HG02870 (cell line): ENCODE results near the gene SEMA6D.

ENCODE experiments used
- ATAC-seq: cut with Tn5 transposase; IDR thresholded peaks from one replicate; pipeline ENCODE4 v1.9.1; 2021; ENCODE audit warnings: mild to moderate bottlenecking, moderate library complexity; ENCODE audit not compliant: unreplicated experiment

Gene SEMA6D

DNA sequence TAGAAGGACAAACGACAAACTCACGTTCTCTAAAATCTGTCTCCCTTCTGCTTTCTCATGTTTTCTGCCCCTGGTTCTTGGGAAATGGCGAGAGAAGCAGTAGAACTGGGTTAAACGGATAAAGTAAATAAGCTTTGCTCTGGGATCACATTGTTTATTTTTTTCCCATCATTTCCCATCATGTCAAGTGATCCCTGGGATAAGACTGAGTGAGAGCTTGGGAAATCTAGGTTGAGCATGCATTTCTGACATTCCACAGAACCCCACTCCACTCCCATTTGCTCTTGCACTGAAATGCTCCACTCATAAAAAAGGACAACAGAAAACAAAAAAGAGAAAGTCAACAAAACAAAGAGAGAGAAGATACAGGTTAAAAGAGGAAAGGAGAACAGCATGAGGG is 69.1 kb downstream of the SEMA6D start:
- no peak for ATAC-seq

DNA sequence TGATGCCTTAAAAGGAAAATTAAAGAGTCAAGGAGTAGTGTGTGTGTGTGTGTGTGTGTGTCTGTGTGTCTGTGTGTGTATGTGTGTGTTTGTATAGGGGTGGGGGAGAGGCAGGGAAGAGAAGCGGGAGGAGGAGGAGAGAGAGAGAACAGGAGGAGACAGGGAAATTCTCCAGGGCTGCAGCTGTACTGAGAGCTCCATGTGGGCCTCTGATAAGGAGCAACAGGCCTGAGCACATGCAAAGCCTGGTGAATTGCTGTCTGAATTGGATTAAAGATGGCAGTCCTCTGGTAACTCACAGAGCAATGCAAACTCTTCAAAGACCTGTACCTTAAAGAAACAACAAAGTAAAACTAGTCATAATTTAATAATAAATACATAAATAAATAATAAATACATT is 70.6 kb downstream of the SEMA6D start:
- ATAC-seq: no peak

DNA sequence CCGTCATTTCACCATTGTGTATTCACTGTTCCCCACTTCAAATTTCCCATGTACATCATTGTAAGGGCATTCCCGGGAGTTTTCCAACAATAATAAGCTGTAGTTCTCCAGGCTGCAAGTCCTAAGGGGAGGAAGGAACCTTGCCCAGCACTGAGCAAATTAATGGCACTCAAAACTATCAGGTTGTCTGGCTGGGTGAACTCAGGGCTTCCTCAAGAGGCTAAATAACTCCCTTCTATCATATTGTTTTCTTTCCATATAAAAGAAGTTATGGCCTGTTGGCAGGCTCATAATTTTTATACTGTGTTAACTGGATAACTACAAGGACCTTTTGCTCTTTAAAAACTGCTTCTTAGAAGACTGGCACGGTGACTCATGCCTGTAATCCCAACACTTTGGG is 71.4 kb downstream of the SEMA6D start:
- ATAC-seq: no peak

DNA sequence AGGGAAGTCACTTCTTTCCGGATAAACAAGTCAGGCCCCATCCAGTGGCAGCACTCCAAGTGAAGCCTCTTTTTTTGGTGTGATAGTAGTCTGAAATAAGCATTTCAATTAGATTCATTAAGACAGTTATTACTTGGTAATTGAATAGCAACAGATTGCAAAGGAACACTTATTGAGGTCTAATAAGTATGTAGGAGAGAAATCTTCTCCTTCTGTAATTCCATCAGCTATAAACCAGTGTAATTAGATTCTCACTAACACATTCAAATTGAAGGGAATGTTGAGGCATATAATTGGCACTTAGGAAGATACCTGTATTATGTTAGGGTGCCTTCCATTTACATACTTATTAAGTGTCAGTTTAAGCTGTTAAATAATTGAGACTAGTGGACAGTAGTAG is 73.9 kb downstream of the SEMA6D start:
- ATAC-seq: no peak

DNA sequence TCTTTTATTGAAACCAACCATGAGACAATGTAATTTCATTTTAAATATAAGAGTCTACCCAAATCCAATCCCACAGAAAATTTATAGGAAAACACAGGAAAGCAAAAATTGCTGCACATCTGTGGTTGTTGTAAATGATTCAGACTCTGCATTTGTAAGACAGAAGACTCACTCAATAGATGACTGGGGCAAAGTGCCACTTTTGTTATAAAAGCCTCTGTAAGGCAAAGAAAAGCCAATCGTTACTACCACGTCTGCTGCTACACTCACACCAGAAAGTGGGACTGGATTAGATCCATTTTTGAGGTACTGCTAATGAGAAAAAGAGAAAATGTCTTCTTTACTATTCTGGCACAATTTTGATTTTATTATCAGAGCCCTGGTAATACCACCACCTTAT is 74.9 kb downstream of the SEMA6D start:
- no peak for ATAC-seq

DNA sequence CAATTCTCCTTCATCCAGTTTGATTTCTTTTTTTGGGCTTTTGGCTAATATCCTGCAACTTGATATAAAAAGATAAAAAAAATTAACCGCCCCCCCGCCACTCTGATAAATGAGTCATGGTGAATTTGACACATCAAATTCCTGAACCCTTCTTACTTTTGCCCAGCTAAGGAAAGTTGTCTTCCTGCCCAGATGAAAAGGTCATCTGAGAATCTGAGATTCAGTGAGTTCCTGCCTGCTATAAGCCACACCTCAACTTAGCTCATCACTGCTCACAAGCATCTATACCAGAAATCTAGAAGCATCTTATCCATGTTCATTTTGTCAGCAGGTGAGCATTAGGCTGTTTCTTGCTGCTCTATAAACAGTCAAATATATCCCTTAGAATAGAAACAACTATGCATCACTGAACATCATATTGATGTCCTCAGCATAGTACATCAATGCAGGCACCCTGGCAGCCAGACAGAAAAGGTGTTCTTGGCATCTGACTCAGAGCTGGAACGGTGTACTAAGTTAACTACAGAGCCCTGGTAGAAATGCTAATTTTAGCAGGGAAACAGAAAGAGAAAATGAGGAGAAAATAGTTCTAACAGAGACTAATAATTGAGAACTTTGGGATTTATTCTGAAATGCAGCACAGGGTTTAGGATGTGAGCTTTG is 77.1 kb downstream of the SEMA6D start:
- ATAC-seq: no peak

DNA sequence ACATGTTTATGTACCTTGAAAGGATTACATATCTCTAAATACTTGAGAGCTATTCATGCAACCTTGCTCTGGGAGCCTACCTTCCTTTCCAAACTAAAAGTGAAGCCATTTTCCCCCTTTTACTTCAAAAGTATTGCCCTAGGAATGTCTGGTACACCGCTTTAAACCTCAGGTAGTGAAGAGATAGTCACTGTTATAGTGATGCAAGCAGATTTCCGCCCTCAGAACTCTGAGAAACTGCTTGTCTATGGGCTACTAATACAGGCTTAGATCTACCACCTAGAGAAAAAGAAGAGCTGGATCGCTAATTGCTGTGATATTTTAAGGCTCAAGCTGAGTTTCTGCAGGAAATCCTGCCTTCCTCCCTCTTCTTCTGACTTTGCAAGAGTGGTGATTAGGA is 78.6 kb downstream of the SEMA6D start:
- ATAC-seq: no peak

DNA sequence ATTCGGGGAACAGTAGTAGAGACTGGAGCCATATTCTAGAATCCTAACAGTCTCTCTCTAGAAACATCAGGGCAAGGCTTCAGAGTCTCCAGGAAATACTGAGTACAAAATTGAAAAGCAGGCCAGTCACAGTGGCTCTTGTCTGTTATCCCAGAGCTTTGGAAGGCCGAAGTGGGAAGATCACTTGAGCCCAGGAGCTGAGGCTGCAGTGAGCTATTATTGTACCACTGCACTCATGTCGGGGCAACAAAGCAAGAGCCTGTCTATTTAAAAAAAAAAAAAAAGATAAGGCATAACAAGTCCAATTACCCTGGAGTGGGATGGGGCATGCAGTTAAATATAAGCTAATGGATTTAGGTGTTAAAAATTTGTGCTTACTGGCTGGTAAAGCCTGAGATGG is 79.0 kb downstream of the SEMA6D start:
- ATAC-seq: no peak

DNA sequence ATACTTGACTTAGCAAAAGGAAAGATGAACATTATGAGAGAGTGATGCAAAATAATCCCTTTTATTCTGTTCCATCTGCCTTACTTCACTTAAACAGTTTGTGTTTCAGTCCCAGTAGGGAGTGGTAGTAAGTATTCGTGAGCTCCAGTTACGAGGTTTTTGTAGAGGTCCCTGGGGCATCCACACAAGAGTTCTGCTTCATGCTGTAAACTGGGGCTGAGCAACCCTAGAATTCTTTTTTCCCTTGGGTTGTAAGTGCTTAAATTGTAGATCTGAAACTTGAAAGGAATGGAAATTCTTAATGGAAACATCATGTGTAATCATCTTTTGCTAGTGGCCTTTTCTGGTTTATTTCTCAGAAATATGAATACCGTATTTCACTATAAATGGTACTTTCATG is 79.5 kb downstream of the SEMA6D start:
- no peak for ATAC-seq

DNA sequence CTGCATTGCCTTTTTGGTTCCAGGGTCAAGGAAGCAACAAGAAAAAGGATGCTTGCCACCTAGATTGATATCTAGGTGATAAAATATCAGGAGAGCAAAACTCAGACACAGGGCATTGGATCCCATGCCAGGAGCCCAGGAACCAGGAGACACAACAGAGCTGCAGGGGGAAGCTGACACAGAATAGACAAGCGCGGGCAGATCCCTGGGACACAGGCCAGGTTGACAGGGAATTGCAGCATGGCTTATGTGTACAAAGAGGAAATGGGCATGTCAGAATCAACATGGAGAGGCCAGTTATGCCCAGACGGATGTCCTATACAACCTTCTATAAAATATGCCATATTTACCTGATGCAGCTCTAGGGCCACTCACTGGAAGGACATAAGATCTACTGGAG is 84.2 kb downstream of the SEMA6D start:
- no peak for ATAC-seq

DNA sequence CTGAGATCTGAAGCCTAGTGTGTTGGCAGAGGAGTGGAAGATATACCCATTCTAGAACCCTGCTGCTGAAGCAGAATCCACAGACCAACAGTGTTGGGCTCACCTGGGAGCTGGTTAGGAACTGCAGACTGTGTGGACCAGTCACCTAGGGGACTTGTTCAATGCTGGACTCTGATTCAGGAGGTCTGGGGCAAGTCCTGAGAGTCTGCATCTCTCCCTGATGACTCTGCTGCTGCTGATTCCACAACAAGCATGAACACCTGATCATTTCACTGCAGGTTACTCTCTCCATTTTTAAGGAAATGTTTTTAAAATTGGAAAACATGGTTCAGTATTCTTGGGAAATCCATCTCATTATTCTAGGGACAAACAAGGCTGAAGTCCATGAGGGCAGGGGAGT is 84.9 kb downstream of the SEMA6D start:
- ATAC-seq: no peak

DNA sequence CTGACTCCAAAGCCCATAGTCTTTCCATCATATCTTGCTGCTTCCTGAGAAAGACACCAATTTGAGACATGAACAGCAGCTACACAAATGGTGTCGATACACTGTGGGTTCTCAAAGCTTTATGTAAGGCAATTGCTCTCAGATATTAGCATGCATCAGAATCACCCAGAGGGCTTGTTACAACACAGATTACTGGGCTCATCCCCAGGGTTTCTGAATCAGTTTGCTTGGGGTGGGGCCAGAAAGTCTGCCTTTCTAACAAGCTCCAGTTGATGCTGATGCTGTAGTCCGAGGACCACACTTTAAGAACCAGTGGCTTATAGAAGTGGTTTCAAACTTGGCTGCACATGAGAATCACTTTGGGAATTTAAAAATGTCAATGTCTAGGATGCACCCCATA is 86.5 kb downstream of the SEMA6D start:
- no peak for ATAC-seq

DNA sequence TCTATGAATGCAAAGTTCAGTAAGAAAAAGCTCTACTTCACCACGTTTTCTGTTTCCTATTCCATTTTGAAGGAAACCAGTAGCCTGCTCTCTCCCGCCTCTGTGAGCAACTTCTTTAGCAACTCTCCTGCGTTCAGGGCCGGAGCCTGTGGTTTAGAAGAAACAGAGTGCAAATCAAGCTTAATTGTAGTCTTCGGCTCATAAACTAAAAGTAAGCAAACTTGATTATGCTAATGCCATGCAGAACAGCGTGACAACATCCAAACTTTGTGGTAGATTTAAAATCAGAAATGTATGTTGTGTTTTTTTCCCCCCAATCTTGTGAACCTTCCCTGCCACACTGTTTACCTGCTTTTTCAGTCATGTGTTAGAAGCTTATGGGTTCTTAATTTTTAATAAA is 87.4 kb downstream of the SEMA6D start:
- ATAC-seq: no peak

DNA sequence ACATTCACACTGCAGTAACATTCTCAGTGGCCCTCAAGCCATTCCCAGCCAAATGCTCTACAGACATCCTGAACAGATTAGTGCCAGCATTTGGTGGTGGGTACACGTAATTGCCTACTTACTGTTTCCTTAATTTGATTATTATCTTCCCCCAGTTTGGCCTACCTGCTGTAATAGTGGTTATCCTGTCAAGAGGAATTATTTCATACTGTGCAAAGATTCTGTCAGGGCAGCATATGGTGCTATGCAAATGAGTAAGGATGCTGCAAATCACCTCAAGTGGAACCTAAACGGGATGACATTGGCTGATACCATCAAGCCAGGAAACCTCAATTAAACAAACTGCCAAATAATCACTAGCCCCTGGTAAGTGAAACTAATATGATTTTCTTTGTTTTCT is 88.7 kb downstream of the SEMA6D start:
- no peak for ATAC-seq

DNA sequence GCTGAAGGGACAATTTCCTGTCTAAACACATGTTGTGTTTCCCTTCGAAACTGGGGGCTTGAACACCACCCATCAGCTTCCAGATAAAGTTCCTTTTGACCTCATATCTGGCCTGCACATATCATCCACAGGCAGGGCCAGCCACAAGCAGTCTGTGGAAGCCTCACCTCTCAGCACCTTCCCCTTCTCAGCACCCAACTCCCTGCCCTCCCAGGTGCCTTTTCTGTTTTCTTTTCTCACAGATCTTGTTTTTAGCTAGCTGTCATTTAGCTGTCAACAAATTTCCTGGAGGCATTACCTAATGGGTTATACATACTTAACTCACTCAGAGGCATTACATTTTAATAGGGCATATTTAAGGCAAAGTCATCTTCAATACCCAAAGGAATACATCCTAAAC is 93.9 kb downstream of the SEMA6D start:
- ATAC-seq: no peak

DNA sequence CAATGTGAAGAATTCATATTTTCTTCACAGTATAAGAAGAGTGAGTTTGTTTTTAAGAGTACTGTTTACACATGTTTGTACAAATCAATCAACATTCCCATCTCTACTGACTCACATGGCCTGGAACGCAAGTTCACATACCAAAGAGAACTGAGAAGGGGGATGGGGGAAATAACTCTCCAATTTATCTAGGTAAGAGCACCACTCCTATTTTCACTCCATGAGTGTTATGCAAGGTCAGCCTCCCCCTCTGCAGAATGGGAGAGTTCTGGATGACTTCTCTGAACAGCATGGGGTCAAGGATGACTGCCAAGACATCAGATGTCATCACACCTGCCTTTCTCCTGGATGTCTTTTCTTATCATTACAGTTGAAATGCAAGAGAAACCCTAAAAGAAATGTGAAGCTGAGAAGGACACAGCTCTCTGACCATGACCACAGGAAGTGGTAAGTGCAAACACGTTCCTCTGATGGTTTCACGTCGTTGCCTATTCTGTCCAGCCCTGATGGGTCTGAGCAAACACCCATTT is 95.2 kb downstream of the SEMA6D start:
- ATAC-seq: peak; percentile 61

DNA sequence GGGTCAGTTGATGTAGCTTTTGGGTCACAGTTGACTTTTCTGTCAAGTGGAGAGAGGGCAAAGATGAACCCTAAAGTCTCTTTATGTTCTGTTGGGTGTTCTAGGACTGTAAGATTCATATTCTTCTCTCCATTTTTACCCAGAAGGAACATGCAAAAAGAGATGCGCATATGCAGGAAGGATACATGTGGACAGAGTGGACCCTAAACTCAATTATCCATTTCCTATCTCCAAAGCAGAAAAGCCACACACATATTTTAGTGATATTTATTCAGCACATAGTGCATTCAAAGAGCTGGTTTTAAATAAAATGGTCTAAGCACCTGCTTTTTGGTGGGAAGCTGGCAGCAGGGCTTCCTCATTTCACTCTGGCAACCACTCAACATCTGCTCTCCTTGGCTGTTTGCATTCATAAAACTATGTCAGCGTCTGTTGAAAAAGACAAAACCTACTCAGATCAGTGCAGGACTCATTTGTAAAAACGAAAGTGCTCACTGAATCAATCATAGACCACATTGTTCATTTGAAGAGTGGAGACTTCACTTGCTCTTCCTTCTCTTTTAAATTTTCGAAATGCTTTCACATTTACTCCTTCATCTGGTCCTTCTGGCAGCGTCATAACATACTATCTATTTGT is 96.6 kb downstream of the SEMA6D start:
- ATAC-seq: peak; percentile 92

DNA sequence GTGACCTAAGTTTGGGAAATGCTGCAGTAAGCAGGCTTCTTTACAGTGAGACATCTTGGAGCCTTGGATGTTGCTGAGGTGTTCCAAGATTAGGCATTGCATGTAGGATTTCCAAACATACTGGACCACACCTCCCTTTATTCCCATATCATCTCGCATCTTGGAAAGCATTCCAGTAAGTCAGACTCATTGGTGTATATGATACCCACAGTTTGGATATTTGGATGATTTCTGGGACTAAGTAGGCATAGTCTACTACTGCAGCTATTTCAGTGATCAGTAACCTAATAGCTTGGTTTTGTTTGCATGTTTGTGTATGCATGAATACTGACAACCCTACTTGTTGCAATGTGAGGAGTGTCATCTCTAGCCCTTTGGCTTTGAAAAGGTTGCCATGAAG is 97.3 kb downstream of the SEMA6D start:
- no peak for ATAC-seq

DNA sequence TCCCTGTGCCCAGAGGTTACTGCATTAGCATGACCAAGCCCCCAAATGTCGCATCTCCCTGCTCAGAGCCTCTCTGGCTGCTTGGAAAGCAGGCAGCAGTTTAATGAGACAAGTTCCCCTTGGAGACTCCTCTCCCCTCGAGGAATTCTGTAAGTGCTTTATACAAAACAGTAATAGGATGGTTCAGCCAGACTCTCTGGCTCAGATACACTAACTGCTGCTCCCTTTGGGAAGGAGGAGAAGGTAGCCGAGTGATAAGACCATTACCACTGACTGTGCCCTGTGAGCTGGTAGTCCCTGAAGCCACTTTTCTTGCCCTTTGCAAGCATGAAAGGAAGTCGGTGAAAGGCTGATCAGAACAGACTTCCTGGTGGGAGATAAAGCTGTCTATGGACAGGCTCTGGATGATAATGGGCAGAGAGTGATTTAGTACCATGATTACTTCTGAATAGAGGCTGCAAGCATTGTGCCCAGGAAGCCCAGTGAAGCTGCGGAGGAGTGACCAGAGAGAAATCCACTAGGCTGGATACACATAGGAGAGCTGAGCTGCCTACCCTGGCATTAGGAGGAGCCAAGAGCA is 100.8 kb downstream of the SEMA6D start:
- no peak for ATAC-seq

DNA sequence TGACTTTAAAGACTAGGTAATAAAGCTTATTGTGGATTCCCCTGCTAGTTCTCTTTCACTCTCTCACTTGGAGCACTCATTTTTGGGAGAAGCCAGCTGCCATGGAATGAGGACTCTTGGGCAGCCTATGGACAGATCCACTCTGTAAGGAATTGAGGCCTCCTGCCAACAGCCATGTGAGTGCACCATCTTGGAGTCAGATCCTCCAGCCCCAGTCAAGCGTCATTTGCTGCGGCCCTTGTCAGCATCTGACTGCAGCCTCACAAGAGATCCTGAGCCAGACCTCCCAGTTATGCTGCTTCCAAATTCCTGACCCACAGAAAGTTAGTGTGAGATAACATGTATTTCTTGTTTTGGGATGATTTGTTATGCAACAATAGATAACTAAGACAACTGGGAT is 101.9 kb downstream of the SEMA6D start:
- ATAC-seq: no peak

DNA sequence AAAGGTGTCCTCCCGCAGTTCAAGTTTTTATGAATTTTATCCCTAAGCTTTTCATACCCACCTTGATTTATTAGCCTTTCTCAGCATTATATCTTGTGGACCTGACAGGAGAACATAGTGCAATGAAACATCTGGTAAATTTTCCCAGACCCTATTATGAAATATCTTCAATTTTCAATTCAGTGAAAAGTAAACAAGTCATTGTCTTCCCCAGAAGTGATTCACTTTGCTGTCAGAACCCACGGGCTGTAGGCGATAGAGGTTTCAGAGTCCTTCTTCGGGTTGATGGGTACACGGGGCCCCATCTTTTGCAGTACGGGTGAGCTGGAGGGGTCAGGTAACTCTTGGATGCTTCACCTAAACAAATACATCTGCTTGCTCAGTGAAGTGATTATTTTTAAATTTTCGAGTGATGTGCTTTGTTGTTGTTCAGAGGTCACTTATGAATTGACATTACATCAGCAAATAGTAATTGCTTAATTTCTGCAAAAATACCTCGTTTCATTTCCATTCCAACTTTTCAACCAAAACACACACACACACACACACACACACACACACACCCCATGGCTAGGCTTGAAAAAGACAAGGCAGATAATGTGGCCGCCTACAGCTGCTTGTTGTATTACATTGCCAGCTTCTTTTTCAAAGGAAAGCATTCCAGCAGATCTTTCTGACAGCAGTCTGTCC is 102.9 kb downstream of the SEMA6D start:
- ATAC-seq: no peak
